Stomach (tissue), 9 donors: ENCODE data around the gene TEX19. TPM values are rescaled to one million over a fixed set of nuclear protein-coding genes. Genes with fewer than 3 reads are reported as not detected.
A peak's percentile ranks its signal among the peaks of the same experiment; 100 is the strongest.

Experiments used
- DNase-seq, 2 donors: peaks; one replicate each; pipeline versions ENCODE4 v3.0.0 to v3.0.0-alpha.2; 2013 to 2019
- H3K27ac ChIP-seq, 5 donors: fragments of 200-600 bp in 4 of 5; sonication (generic) in 4 of 5; one replicate each; pipeline ENCODE4 v1.5.1; 2013 to 2019; ENCODE audit warnings: mild to moderate bottlenecking in 1 of 5, moderate library complexity in 1 of 5
- H3K27me3 ChIP-seq, 3 donors: fragments of 200-600 bp; sonication (generic); one replicate each; pipeline ENCODE4 v1.5.1; 2017 to 2019; ENCODE audit warnings: mixed run types in 1 of 3
- H3K36me3 ChIP-seq, 4 donors: fragments of 200-600 bp; sonication (generic); 1 replicate in 3 of 4; 2 replicates in 1 of 4; pipeline ENCODE4 v1.5.1; 2016 to 2019
- H3K4me1 ChIP-seq, 4 donors: fragments of 200-600 bp; sonication (generic); one replicate each; pipeline ENCODE4 v1.5.1; 2016 to 2019
- H3K4me3 ChIP-seq, 4 donors: fragments of 200-600 bp; sonication (generic) in 3 of 4; one replicate each; pipeline ENCODE4 v1.5.1; 2016 to 2019; ENCODE audit warnings: mild to moderate bottlenecking in 1 of 4
- H3K9me3 ChIP-seq, 4 donors: fragments of 200-600 bp; sonication (generic); one replicate each; pipeline ENCODE4 v1.5.1; 2016 to 2019
- CTCF ChIP-seq, 7 experiments: fragments of 450-650 bp in 4 of 7; fragments of 200-600 bp in 3 of 7; sonication (generic) in 3 of 7; IDR thresholded peaks; one replicate each; pipeline ENCODE4 v1.5.1; 2016 to 2019; ENCODE audit warnings: antibody characterized with exemption in 7 of 7, control low read depth in 2 of 7, mild to moderate bottlenecking in 1 of 7
- EP300 ChIP-seq: sonication (generic); formaldehyde crosslinking; IDR thresholded peaks from one replicate; pipeline ENCODE4 v1.6.1; 2017; ENCODE audit warnings: antibody characterized with exemption
- POLR2A ChIP-seq, 4 donors: fragments of 450-650 bp; IDR thresholded peaks; one replicate each; pipeline ENCODE4 v1.6.1; 2016; ENCODE audit warnings: antibody characterized with exemption in 4 of 4, control low read depth in 2 of 4, mild to moderate bottlenecking in 1 of 4, moderate library complexity in 1 of 4
- POLR2AphosphoS5 ChIP-seq, 3 donors: sonication (generic); formaldehyde crosslinking; IDR thresholded peaks; one replicate each; pipeline ENCODE4 v1.6.1; 2016; ENCODE audit warnings: antibody characterized with exemption in 3 of 3
- WGBS, 5 donors: extraction: QIAGEN DNeasy Blood & Tissue Kit in 3 of 5; methylation state at CpG; one replicate each; pipeline versions ENCODE4 v1.1.5 to v1.1.7; 2013 to 2018; 5-methylcytosine and 5-hydroxymethylcytosine counted together
- intact Hi-C: fragments of 100-400 bp; cut with DNase I; formaldehyde crosslinking; loops from one replicate; pipeline ENCODE4 v1.15.1; 2023; ENCODE audit warnings: low total_unique reads
- polyA plus RNA-seq, 3 donors: library from polyadenylated mRNA; stranded (reverse); fragments of 200-250 nt; gene quantifications; one replicate each; pipeline ENCODE4 v1.2.3, GENCODE V29; 2013
- total RNA-seq, 5 donors: library from RNA; depleted of rRNA; stranded (reverse); fragments of >200 nt; gene quantifications; one replicate each; pipeline versions ENCODE4 v1.1.0 to v1.2.3, GENCODE V29; 2014 to 2016
- donor health status: healthy with polysubstance abuse.
- donor health status: Bipolar disorder and iron deficiency.
- donor health status: healthy.

TEX19 gene
- total and polyA plus RNA-seq, 8 donors: not detected

DNA sequence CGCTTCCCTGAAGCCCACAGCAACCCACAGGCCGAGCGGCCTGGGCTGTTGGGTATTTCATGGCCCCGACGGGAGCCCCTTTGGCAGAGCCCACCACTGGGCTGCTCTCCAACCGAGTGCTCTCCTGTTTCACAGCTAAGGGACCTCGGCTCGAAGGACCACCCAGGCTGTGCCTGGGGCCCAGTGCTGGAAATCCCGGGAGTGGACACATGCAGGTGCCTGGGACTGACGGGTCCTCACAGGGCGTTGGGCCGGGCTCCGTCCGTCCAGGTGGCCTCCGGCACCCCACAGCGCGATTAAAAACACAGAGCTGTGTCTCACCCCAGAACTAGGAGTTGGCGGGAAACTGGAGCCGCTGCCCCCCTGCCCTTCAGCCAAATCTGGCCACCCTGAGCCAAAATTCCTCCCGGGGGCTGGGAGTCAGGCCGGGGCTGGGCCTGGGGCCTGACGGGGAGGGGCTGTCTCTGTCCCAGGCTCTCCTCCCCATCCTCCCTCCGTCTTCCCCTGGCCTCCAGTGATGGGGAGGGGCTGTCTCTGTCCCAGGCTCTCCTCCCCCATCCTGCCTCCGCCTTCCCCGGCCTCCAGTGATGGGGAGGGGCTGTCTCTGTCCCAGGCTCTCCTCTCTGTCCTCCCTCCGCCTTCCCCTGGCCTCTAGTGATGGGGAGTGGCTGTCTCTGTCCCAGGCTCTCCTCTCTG lies 26.7 kb downstream of the TEX19 start:
- peak overlapping the region in 1 of 5 donors; percentile 56 for H3K27ac ChIP-seq
- DNase-seq: peak in 1 of 2 donors; percentile 65

GRCh38 chr17:82386255-82386831 lies 27.3 kb downstream of the TEX19 start:
- Histone ChIP-seq H3K9me3 (no peaks in the 10 kb centered on the region), H3K36me3 (peaks cover 0 to 6% (median 3%) of the 10 kb centered on the region in 4 donors), H3K27me3 (peaks cover 0 to 63% (median 26%) of the 10 kb centered on the region in 3 donors), H3K4me3 (no peak overlapping the region), H3K27ac (no peak overlapping the region), H3K4me1 (peaks cover 7 to 39% (median 36%) of the 10 kb centered on the region in 4 donors)
- intact Hi-C loops: no loop called here
- no peak for TF ChIP-seq EP300
- no peak for TF ChIP-seq CTCF (IDR thresholded peaks at IDR 0.05)
- no peak for TF ChIP-seq POLR2A (IDR thresholded peaks at IDR 0.05)
- no peak for TF ChIP-seq POLR2AphosphoS5 (IDR thresholded peaks at IDR 0.05)
- 37 to 48% (median 46%) methylated on average over 6 to 17 of the region's 17 CpGs for WGBS, 5 donors
- DNase-seq: peak in 1 of 2 donors; percentile 80

More for the DNA sequence above, 26.7 kb downstream of the TEX19 start:
- TF ChIP-seq CTCF (IDR thresholded peaks at IDR 0.05) (no peak), POLR2AphosphoS5 (IDR thresholded peaks at IDR 0.05) (no peak), EP300 (no peak), POLR2A (IDR thresholded peaks at IDR 0.05) (no peak)
- Histone ChIP-seq H3K36me3 (no peaks in the 10 kb centered on the region), H3K4me1 (peaks cover 7 to 46% (median 40%) of the 10 kb centered on the region in 4 donors), H3K9me3 (no peaks in the 10 kb centered on the region), H3K4me3 (no peak overlapping the region), H3K27me3 (peaks cover 0 to 67% (median 26%) of the 10 kb centered on the region in 3 donors)
- intact Hi-C loops: no loop called here
- whole genome bisulfite sequencing, 5 donors: 28 to 47% (median 33%) methylated on average over 14 to 26 of the region's 26 CpGs

- WGBS, 5 donors: 35 to 41% (median 37%) methylated on average over 23 to 38 of the region's 38 CpGs
- intact Hi-C loops: no loop called here
- Histone ChIP-seq H3K36me3 (peaks cover under 1 to 13% (median 10%) of the 10 kb centered on the region in 4 donors), H3K4me3 (no peak overlapping the region), H3K4me1 (peaks cover 7 to 38% (median 36%) of the 10 kb centered on the region in 4 donors), H3K27me3 (peaks cover 0 to 63% (median 26%) of the 10 kb centered on the region in 3 donors), H3K27ac (no peak overlapping the region), H3K9me3 (no peaks in the 10 kb centered on the region)
- TF ChIP-seq EP300: no peak
- DNase-seq: no peak
Measured at GRCh38 chr17:82386881-82387704, 28.0 kb downstream of the TEX19 start.

DNA sequence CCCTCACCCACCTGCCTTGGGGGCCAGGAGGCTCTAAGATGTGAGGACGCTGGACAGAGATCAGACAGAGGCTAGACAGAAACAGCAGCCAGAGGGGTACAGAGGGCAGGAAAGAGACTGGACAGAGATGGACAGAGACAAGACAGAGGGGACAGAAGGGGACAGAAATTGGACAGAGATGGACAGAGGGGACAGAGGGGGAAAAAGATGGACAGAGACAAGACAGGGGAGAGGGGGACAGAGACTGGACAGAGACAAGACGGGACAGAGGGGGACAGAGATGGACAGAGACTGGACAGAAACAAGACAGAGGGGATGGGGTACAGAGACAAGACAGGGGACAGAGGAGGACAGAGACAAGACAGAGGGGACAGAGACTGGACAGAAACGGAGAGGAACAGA lies 28.7 kb downstream of the TEX19 start:
- DNase-seq: no peak
- Histone ChIP-seq H3K4me3 (no peak overlapping the region), H3K4me1 (peaks cover 7 to 38% (median 36%) of the 10 kb centered on the region in 4 donors), H3K9me3 (no peaks in the 10 kb centered on the region), H3K36me3 (peaks cover 3 to 20% (median 16%) of the 10 kb centered on the region in 4 donors), H3K27me3 (peaks cover 0 to 57% (median 26%) of the 10 kb centered on the region in 3 donors), H3K27ac (no peak overlapping the region)
- intact Hi-C loops: no loop called here
- TF ChIP-seq POLR2AphosphoS5 (IDR thresholded peaks at IDR 0.05) (no peak), CTCF (IDR thresholded peaks at IDR 0.05) (no peak), POLR2A (IDR thresholded peaks at IDR 0.05) (no peak), EP300 (no peak)
- WGBS, 5 donors: 53 to 74% (median 59%) methylated on average over 3 of the region's 3 CpGs
